Hematopoietic multipotent progenitor cell (in vitro differentiated cells): ENCODE data around the gene UQCRQ. TPM values are rescaled to one million over a fixed set of nuclear protein-coding genes. Genes with fewer than 3 reads are reported as not detected.
A peak's percentile ranks its signal among the peaks of the same experiment; 100 is the strongest.
"Not testable (repeated sequence)": the region's sequence is repeated elsewhere in the genome, so short reads cannot be mapped to it uniquely, and the experiment has no call there.

Experiments
- DNase-seq, 3 donors: peaks; one replicate each; pipeline ENCODE4 v3.0.0-alpha.2; 2011 to 2015; ENCODE audit warnings: low read depth in 2 of 3, low spot score in 2 of 3
- total RNA-seq: library from RNA; depleted of rRNA; stranded (reverse); fragments of >200 nt; gene quantifications from one replicate; pipeline ENCODE4 v1.2.3, GENCODE V29; 2012

UQCRQ gene
- total RNA-seq, 1 donor = 81.6 TPM

- no peak for DNase-seq
These were observed 35.2 kb upstream of the UQCRQ start for GRCh38 chr5:132831095-132831860.

- no peak for DNase-seq
These were observed 33.8 kb upstream of the UQCRQ start for GRCh38 chr5:132832612-132833011.

GRCh38 chr5:132834057-132834456 lies 32.4 kb upstream of the UQCRQ start:
- DNase-seq = no peak

GRCh38 chr5:132836852-132837251 lies 29.6 kb upstream of the UQCRQ start:
- no peak for DNase-seq

- no peak for DNase-seq
These were observed 28.6 kb upstream of the UQCRQ start for GRCh38 chr5:132837868-132838267.

GRCh38 chr5:132838516-132839282 lies 27.7 kb upstream of the UQCRQ start:
- no peak for DNase-seq

DNA sequence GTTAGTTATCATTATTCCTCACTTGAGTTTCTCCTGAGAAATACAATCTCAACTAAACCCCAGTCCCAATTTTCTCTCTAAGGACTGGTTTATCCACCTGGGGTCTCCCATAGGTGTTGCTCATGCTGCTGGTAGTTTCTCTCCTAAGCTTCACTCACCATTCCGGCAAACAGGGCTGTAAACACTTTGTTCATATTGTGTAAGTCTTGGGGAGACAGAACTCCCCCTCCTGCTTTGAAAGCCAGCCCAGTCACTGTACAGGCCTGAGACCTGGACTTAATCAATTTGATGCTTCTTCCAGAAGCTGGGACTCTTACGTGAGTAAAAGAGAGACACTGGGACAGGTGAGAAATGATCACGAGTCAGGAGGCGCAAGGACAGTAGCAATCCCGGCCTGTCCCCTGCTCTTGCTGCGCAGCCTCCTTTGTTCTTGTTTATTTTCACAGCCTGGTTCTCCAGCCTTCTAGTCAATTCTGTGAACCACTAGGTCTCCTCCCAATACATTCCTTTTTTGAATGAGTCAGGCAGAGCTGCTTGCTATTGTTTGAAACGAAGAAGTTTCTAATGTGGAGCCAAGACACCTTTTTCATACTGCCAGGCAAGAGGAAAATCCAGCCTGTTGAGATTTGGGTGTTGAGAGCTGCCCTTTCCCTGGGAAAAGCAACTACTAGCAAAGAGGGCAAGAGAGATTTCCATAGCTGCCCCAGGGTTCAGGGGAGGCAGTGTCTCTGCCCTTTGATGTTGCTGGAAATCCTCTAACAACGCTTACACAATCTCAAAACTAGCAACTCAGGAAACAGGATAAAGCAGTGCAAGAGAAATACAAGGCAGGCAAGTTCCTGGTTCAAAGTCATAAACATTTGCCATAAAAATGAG lies 26.8 kb upstream of the UQCRQ start:
- DNase-seq = no peak

DNA sequence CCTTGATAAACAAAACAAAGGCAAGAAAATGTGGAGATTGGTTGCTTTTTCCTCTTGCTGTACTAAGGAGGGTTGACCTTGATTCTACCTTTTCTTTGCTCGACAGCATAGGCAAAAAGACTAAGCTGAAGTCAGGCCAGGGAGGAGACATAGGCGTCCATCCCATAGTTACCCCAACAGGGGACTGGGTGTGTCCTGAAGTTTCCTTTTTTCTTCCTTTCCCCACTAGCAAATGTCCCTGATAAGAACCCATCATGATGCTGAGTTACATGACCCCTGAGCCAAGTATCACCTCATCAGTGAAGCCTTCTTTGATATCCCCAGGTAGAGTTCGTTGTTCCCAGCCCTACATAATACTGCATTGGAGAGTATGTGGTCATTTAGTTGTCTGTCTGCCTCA lies 26.1 kb upstream of the UQCRQ start:
- DNase-seq = no peak

- DNase-seq = no peak
These were observed 25.5 kb upstream of the UQCRQ start for GRCh38 chr5:132840896-132841295.

DNA sequence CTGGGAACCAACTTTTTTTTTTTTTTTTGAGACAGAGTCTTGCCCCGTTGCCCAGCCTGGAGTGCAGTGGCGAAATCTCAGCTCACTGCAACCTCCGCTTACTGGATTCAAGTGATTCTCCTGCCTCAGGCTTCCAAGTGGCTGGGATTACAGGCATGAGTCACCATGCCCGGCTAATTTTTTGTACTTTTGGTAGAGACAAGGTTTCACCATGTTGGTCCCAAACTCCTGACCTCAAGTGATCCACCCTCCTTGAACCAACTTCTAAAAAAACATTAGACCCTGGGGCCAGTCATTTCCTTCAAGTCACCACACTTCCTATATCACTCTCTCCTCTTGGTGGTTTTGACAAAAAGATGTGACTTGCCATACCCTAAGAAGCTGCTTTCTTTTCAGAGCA lies 25.1 kb upstream of the UQCRQ start:
- DNase-seq = peak in 1 of 3 donors; percentile 45

- DNase-seq = no peak
These were observed 18.2 kb upstream of the UQCRQ start for GRCh38 chr5:132848270-132848669.

DNA sequence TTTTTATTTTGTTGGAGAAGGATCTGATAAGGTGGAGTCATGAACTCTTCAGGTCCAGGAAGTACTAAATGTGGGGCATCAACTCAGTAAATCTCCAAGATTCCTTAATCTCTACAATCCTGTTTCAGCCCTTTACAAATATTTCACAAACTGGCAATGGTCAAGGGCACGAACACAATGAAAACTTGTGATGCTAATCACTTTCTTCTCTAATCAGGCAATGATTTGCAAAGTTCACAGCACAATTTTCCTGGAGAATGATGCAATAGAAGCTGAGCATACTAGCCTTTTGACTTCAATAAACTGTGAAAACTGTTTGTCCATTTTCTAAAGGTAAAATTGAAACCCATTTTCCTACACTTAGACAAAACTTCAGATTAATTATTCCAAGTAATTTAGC lies 17.1 kb upstream of the UQCRQ start:
- no peak for DNase-seq

DNA sequence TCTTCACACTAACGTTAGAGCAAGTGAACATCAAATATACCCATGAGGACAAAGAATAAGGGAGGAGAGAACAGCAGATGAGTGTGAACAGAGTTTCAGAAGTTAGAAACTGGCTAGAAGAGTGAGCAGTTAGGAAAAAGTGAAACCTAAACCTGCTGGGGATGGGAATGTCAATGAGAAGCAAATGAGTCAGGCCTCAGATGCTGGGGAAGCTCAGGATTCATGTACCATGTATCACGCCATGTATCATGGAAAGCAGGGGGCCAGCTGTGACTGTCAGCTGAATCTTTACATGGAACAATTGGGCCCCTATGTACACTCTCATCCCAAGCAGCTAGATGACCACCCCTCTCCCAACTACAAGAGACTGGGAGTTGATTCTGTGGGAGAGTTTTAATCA lies 16.4 kb upstream of the UQCRQ start:
- DNase-seq = no peak

DNA sequence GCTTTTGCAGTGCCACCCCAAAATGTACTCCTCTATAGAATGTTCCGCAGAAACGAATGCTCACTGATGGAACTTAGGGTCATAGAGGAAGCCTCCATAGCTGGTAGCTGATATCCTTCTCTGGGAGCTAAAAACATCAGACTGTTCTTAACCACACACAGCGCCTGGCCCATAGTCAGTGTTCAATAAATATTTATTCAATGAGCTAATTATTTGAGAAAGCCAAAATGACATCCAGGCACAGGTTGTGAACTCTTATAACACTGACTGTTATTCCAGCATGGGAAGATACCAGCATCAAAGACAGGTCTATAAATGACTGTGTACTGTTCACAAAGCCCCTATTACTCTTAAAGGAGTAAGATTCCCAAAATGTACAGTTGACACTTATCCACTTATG lies 13.1 kb upstream of the UQCRQ start:
- DNase-seq = no peak

DNA sequence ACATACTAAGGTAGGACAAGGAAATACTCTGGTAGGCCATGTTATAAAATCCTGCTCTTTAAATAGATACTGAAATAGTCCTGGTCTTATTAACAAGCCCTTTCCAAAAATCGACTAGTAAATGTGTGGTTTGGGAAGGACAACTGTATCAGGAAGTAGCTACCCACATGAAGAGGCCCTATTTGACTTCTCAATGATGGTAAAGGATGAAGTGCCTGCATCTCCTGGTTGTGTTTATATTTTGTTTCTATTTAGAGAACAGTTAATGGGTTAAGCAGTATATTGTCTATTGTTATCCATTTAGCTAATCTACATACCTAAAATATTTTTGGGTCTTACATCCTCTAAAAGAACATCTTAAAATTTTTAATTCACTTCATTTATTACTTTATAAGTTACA lies 12.7 kb upstream of the UQCRQ start:
- DNase-seq = no peak

DNA sequence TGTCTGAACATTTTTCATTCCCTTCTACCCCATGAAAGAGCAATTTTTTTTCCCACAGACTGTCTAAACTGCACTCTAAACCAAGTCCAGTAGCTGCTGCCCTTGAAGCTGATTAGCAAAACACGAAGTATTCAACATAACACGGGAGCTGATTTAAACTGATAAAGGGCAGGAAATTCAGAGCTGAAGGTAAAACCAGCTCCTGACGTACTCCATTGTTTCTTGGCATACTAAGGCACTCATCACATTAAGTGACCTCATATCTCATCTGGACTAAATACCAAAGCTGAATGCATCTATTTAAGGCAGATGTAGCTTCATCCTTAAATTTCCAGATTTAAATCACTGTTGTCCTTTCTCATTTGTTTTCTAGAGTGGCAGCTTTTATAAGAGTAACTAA lies 12.1 kb upstream of the UQCRQ start:
- no peak for DNase-seq

GRCh38 chr5:132854992-132855391 lies 11.4 kb upstream of the UQCRQ start:
- not testable (repeated sequence) for DNase-seq

- no peak for DNase-seq
These were observed 10.4 kb upstream of the UQCRQ start for GRCh38 chr5:132856011-132856410.

- DNase-seq = no peak
These were observed 6.5 kb upstream of the UQCRQ start for GRCh38 chr5:132859889-132860437.

DNA sequence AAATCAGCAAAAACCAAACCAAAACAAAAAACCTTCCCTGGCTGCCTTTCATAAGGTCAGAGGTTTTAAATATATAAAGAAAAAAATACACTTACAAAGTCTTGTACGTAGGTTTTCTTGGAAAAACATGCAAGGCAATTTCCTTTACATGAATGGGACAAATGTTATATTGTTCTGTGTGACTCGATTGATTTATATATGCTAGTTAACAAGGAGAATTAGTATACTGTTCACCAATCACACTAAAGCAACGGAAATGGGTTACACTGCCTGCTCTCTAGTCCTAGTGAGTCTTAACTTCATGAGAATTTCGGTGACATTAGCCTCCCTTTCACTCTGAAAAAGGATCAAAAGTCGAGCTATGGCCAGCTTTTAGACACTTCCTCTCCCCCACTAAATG lies 5.7 kb upstream of the UQCRQ start:
- no peak for DNase-seq
